Measurements from ENCODE around the gene PTMS. TPM values are rescaled to one million over a fixed set of nuclear protein-coding genes. Genes with fewer than 3 reads are reported as not detected.

The PTMS gene
- total and polyA plus RNA-seq, 2 of the 13 experiments (the other 11 are each of a cell fraction or from before 2014, with no cell fraction given), result 40.5 to 82.4 TPM

- TF ChIP-seq ARID3A (IDR thresholded peaks at IDR 0.05; ENCODE audit: low read depth, low read length) (no peak), ATRX (CRISPR knock-in tag; IDR thresholded peaks at IDR 0.05; ENCODE audit: borderline replicate concordance) (no peak), ZNF557 (CRISPR knock-in tag; IDR thresholded peaks at IDR 0.05) (no peak), BCLAF1 (IDR thresholded peaks at IDR 0.05) (no peak), MAFG (CRISPR knock-in tag; IDR thresholded peaks at IDR 0.05) (no peak), KAT7 (CRISPR knock-in tag; IDR thresholded peaks at IDR 0.05; ENCODE audit: borderline replicate concordance) (no peak), GPBP1L1 (CRISPR knock-in tag; IDR thresholded peaks at IDR 0.05) (no peak), ZNF142 (CRISPR knock-in tag; IDR thresholded peaks at IDR 0.05) (no peak), ZNF337 (CRISPR knock-in tag; IDR thresholded peaks at IDR 0.05; ENCODE audit: borderline replicate concordance, low read depth) (no peak), MEIS2 (CRISPR knock-in tag; IDR thresholded peaks at IDR 0.05) (no peak; the same call in 1 of the 2 replicates), ZBTB46 (CRISPR knock-in tag; IDR thresholded peaks at IDR 0.05; ENCODE audit: borderline replicate concordance) (no peak), MBNL3 (CRISPR knock-in tag; conservative IDR thresholded peaks at IDR 0.05) (no peak), NR1H2 (CRISPR knock-in tag; IDR thresholded peaks at IDR 0.05; ENCODE audit: borderline replicate concordance, low read depth) (no peak), ZSCAN29 (CRISPR knock-in tag; conservative IDR thresholded peaks at IDR 0.05) (0 out of 2 replicates have a peak, but pooled peaks have one; percentile 43)
These were observed 12.7 kb downstream of the PTMS start (continued) for GRCh38 chr12:6778574-6779550.

Measured in HepG2 (cell line).